HepG2 (cell line): ENCODE data around the gene ARL16. TPM values are rescaled to one million over a fixed set of nuclear protein-coding genes. Genes with fewer than 3 reads are reported as not detected.

ENCODE experiments used
- CENPX ChIP-seq: sonication (generic); formaldehyde crosslinking; IDR thresholded peaks from 2 replicates; pipeline ENCODE4 v1.9.0; 2021; ENCODE audit warnings: mild to moderate bottlenecking, missing genetic modification reagents, moderate library complexity
- CREM ChIP-seq, 2 experiments: sonication (generic) in 1 of 2; formaldehyde crosslinking in 1 of 2; IDR thresholded peaks; 2 replicates each; pipeline versions ENCODE4 v1.4.0 to v1.6.1; 2016 to 2020; ENCODE audit warnings: antibody characterized with exemption in 1 of 2, mild to moderate bottlenecking in 1 of 2, missing genetic modification reagents in 1 of 2
- FOXM1 ChIP-seq: sonication (generic); formaldehyde crosslinking; IDR thresholded peaks from 2 replicates; pipeline ENCODE4 v1.5.0; 2020; ENCODE audit warnings: missing genetic modification reagents
- NFE2L1 ChIP-seq: sonication (generic); formaldehyde crosslinking; IDR thresholded peaks from 2 replicates; pipeline ENCODE4 v1.4.0; 2020; ENCODE audit warnings: missing genetic modification reagents, mild to moderate bottlenecking, borderline replicate concordance
- PHF8 ChIP-seq: sonication (generic); formaldehyde crosslinking; IDR thresholded peaks from 2 replicates; pipeline ENCODE4 v1.5.0; 2020; ENCODE audit warnings: missing genetic modification reagents
- SOX13 ChIP-seq, 3 experiments: fragments of 450-650 bp in 1 of 3; sonication (generic) in 1 of 3; formaldehyde crosslinking in 1 of 3; IDR thresholded peaks in 2 of 3; conservative IDR thresholded peaks in 1 of 3; 2 replicates each; pipeline versions ENCODE4 v1.5.0 to v1.6.1; 2016 to 2020; ENCODE audit warnings: antibody characterized with exemption in 1 of 3, mild to moderate bottlenecking in 1 of 3, missing compliant biosample characterization in 1 of 3, missing genetic modification reagents in 1 of 3, moderate library complexity in 1 of 3
- SOX5 ChIP-seq: IDR thresholded peaks from 2 replicates; pipeline ENCODE4 v1.6.1; 2016; ENCODE audit warnings: borderline replicate concordance
- SSRP1 ChIP-seq: IDR thresholded peaks from 2 replicates; pipeline ENCODE4 v1.6.1; 2016; ENCODE audit warnings: control low read depth
- ZC3H13 ChIP-seq: sonication (generic); formaldehyde crosslinking; IDR thresholded peaks from 2 replicates; pipeline ENCODE4 v1.8.1; 2023; ENCODE audit warnings: mild to moderate bottlenecking, missing genetic modification reagents, moderate library complexity
- ZNF451 ChIP-seq: sonication (generic); formaldehyde crosslinking; IDR thresholded peaks from 2 replicates; pipeline ENCODE4 v1.5.0; 2020; ENCODE audit warnings: mild to moderate bottlenecking, missing genetic modification reagents
- ZNF550 ChIP-seq: sonication (generic); formaldehyde crosslinking; IDR thresholded peaks from 2 replicates; pipeline ENCODE4 v1.4.0; 2020; ENCODE audit warnings: mild to moderate bottlenecking, missing genetic modification reagents, borderline replicate concordance
- ZSCAN31 ChIP-seq: sonication (generic); formaldehyde crosslinking; IDR thresholded peaks from 2 replicates; pipeline ENCODE4 v1.5.0; 2020; ENCODE audit warnings: low read depth, mild to moderate bottlenecking, missing genetic modification reagents
- polyA plus RNA-seq, 8 experiments: library from polyadenylated mRNA; depleted of rRNA in 3 of 8; stranded (reverse) in 7 of 8; unstranded in 1 of 8; fragments of >200 nt; fragmentation: Illumina TruSeq in 4 of 8; extraction: Trizol in 4 of 8; gene quantifications; 2 replicates each; pipeline versions ENCODE4 v1.2.1 to v1.2.3, GENCODE V29; 2011 to 2016; ENCODE audit warnings: low read depth in 4 of 8, missing spikeins in 1 of 8, mixed read lengths in 1 of 8; ENCODE audit not compliant: insufficient read depth in 1 of 8
- total RNA-seq, 5 experiments: library from RNA; depleted of rRNA; stranded (reverse); fragments of >200 nt; fragmentation: Illumina TruSeq; extraction: Trizol; gene quantifications; 2 replicates each; pipeline ENCODE4 v1.2.3, GENCODE V29; 2016; ENCODE audit warnings: low read depth in 1 of 5
- TF ChIP-seq, protein P1 (sequence below): sonication (generic); formaldehyde crosslinking; conservative IDR thresholded peaks from 2 replicates; pipeline ENCODE4 v1.8.1; 2023; ENCODE audit warnings: missing genetic modification reagents
- TF ChIP-seq, protein P2 (sequence below), 2 experiments: sonication (generic) in 1 of 2; formaldehyde crosslinking in 1 of 2; IDR thresholded peaks; 2 replicates each; pipeline versions ENCODE4 v1.4.0 to v1.6.1; 2016 to 2020; ENCODE audit warnings: borderline replicate concordance in 1 of 2, low read depth in 1 of 2, mild to moderate bottlenecking in 1 of 2, missing genetic modification reagents in 1 of 2
- TF ChIP-seq, protein P3 (sequence below): sonication (generic); formaldehyde crosslinking; IDR thresholded peaks from 2 replicates; pipeline ENCODE4 v1.4.0; 2020; ENCODE audit warnings: low read depth, mild to moderate bottlenecking, missing genetic modification reagents
- TF ChIP-seq, protein P4 (sequence below): sonication (generic); formaldehyde crosslinking; conservative IDR thresholded peaks from 2 replicates; pipeline ENCODE4 v1.4.0; 2020; ENCODE audit warnings: missing genetic modification reagents

ARL16 gene
- total and polyA plus RNA-seq, 2 of the 13 experiments (the other 11 are each of a cell fraction or from before 2014, with no cell fraction given): 20.8 to 30.8 TPM

DNA sequence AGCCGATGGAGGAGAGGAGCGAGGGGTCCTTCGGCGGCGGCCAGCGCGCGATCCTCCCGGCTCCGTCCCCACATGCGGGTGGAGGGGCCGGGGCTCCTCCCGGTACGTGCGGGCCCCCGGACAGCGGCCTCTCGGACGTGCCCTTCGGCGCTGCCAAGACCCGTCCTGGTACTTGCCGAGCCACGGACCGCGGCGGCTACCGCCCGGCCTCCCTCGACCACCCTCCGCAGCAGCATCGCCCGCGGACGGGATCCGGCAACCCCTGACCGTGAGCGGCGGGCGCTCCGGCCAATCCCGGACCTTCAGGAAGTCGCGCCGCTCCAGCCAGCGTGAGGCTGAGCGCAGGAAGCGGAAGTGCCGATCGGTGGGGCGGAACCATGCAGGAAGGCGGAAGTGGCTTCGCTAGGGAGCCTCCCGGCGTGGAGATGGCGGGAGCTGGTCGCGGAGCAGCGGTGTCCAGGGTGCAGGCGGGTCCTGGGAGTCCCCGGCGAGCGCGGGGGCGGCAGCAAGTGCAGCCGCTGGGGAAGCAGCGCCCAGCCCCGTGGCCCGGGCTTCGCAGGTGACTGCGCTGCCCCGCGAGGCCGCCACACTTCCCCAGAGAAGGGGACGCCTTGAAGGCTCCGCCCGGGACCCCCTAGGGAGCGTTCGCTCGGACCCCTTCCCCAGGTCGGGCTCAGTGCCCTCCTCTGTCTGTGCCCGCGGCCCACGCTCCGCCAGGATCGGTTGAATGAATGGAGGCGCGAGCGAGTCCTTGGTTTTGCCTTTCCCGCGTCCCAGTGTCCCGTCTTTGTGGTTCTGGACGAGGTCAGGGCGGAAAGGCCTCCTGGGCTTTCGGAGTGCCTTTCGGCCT, 17.0 kb downstream of the ARL16 start, which contains the start of the genes CCDC137 and OXLD1 (continued):
- TF ChIP-seq CREM (IDR thresholded peaks at IDR 0.05): peak; percentile 54
- TF ChIP-seq CREM (CRISPR knock-in tag; IDR thresholded peaks at IDR 0.05): no peak
- TF ChIP-seq SSRP1 (CRISPR knock-in tag): no peak
- no peak for TF ChIP-seq SOX5 (CRISPR knock-in tag)
- TF ChIP-seq ZNF451 (CRISPR knock-in tag): peak; percentile 95; the same call in 1 of the 2 replicates
- no peak; the same call in 1 of the 2 replicates for TF ChIP-seq FOXM1 (CRISPR knock-in tag)
- TF ChIP-seq ZC3H13 (CRISPR knock-in tag): peak; percentile 79
- TF ChIP-seq, protein P1, sequence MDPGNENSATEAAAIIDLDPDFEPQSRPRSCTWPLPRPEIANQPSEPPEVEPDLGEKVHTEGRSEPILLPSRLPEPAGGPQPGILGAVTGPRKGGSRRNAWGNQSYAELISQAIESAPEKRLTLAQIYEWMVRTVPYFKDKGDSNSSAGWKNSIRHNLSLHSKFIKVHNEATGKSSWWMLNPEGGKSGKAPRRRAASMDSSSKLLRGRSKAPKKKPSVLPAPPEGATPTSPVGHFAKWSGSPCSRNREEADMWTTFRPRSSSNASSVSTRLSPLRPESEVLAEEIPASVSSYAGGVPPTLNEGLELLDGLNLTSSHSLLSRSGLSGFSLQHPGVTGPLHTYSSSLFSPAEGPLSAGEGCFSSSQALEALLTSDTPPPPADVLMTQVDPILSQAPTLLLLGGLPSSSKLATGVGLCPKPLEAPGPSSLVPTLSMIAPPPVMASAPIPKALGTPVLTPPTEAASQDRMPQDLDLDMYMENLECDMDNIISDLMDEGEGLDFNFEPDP (CRISPR knock-in tag): peak; percentile 67; the same call in 1 of the 2 replicates
- no peak for TF ChIP-seq SOX13 (IDR thresholded peaks at IDR 0.05)
- peak in 1 of 2 experiments; percentile 40; a peak in 1 of 4 replicates for TF ChIP-seq SOX13 (CRISPR knock-in tag; conservative IDR thresholded peaks at IDR 0.05 in 1 of 2, IDR thresholded peaks at IDR 0.05 in 1 of 2)
- TF ChIP-seq PHF8 (CRISPR knock-in tag): peak; percentile 92
- TF ChIP-seq NFE2L1 (CRISPR knock-in tag): no peak
- TF ChIP-seq, protein P2, sequence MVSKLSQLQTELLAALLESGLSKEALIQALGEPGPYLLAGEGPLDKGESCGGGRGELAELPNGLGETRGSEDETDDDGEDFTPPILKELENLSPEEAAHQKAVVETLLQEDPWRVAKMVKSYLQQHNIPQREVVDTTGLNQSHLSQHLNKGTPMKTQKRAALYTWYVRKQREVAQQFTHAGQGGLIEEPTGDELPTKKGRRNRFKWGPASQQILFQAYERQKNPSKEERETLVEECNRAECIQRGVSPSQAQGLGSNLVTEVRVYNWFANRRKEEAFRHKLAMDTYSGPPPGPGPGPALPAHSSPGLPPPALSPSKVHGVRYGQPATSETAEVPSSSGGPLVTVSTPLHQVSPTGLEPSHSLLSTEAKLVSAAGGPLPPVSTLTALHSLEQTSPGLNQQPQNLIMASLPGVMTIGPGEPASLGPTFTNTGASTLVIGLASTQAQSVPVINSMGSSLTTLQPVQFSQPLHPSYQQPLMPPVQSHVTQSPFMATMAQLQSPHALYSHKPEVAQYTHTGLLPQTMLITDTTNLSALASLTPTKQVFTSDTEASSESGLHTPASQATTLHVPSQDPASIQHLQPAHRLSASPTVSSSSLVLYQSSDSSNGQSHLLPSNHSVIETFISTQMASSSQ (IDR thresholded peaks at IDR 0.05; ENCODE audit: low read depth): no peak
- TF ChIP-seq, protein P2 (CRISPR knock-in tag; IDR thresholded peaks at IDR 0.05; ENCODE audit: borderline replicate concordance): peak; percentile 53; the same call in 1 of the 2 replicates
- TF ChIP-seq, protein P3, sequence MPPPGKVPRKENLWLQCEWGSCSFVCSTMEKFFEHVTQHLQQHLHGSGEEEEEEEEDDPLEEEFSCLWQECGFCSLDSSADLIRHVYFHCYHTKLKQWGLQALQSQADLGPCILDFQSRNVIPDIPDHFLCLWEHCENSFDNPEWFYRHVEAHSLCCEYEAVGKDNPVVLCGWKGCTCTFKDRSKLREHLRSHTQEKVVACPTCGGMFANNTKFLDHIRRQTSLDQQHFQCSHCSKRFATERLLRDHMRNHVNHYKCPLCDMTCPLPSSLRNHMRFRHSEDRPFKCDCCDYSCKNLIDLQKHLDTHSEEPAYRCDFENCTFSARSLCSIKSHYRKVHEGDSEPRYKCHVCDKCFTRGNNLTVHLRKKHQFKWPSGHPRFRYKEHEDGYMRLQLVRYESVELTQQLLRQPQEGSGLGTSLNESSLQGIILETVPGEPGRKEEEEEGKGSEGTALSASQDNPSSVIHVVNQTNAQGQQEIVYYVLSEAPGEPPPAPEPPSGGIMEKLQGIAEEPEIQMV (CRISPR knock-in tag): peak; percentile 84
- no peak for TF ChIP-seq ZNF550 (CRISPR knock-in tag)
- peak; percentile 73; the same call in 1 of the 2 replicates for TF ChIP-seq ZSCAN31
- TF ChIP-seq, protein P4, sequence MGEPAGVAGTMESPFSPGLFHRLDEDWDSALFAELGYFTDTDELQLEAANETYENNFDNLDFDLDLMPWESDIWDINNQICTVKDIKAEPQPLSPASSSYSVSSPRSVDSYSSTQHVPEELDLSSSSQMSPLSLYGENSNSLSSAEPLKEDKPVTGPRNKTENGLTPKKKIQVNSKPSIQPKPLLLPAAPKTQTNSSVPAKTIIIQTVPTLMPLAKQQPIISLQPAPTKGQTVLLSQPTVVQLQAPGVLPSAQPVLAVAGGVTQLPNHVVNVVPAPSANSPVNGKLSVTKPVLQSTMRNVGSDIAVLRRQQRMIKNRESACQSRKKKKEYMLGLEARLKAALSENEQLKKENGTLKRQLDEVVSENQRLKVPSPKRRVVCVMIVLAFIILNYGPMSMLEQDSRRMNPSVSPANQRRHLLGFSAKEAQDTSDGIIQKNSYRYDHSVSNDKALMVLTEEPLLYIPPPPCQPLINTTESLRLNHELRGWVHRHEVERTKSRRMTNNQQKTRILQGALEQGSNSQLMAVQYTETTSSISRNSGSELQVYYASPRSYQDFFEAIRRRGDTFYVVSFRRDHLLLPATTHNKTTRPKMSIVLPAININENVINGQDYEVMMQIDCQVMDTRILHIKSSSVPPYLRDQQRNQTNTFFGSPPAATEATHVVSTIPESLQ (CRISPR knock-in tag): no peak
- TF ChIP-seq CENPX (CRISPR knock-in tag): no peak
